HL-60 (cell line): ENCODE data around the gene TSHZ3.

Source experiments
- DNase-seq, 2 experiments: peaks; one replicate each; pipeline ENCODE4 v3.0.0-alpha.2; 2010 to 2020; ENCODE audit warnings: low read depth in 1 of 2, low spot score in 1 of 2
- H3K27ac ChIP-seq: fragments of 250-450 bp; sonication (Bioruptor Pico); replicated peaks from 2 replicates; pipeline ENCODE4 v1.5.1; 2020; ENCODE audit warnings: mild to moderate bottlenecking, moderate library complexity
- H3K27me3 ChIP-seq: fragments of 250-450 bp; sonication (Bioruptor Pico); 2 replicates; pipeline ENCODE4 v1.5.1; 2021; ENCODE audit warnings: mild to moderate bottlenecking, moderate library complexity; ENCODE audit not compliant: insufficient read depth, poor library complexity, severe bottlenecking
- H3K4me3 ChIP-seq: replicated peaks from 2 replicates; pipeline ENCODE4 v1.5.1; 2011; ENCODE audit warnings: mild to moderate bottlenecking, control low read depth, low read length; ENCODE audit not compliant: insufficient read depth
- GABPA ChIP-seq: IDR thresholded peaks from 2 replicates; pipeline ENCODE4 v1.6.1; 2012; ENCODE audit warnings: low read depth
- POLR2AphosphoS5 ChIP-seq: IDR thresholded peaks from 2 replicates; pipeline ENCODE4 v1.6.1; 2012; ENCODE audit warnings: low read depth
- SPI1 ChIP-seq: IDR thresholded peaks from 2 replicates; pipeline ENCODE4 v1.6.1; 2012; ENCODE audit warnings: low read depth, mild to moderate bottlenecking, borderline replicate concordance
- TF ChIP-seq, protein P1 (sequence below): IDR thresholded peaks from one replicate; pipeline ENCODE4 v1.5.1; 2011; ENCODE audit warnings: low read length, control low read depth, inconsistent platforms; ENCODE audit not compliant: insufficient read depth
- TF ChIP-seq, protein P2 (sequence below): IDR thresholded peaks from 2 replicates; pipeline ENCODE4 v1.6.1; 2012; ENCODE audit warnings: low read depth; ENCODE audit not compliant: insufficient replicate concordance

The TSHZ3 gene

DNA sequence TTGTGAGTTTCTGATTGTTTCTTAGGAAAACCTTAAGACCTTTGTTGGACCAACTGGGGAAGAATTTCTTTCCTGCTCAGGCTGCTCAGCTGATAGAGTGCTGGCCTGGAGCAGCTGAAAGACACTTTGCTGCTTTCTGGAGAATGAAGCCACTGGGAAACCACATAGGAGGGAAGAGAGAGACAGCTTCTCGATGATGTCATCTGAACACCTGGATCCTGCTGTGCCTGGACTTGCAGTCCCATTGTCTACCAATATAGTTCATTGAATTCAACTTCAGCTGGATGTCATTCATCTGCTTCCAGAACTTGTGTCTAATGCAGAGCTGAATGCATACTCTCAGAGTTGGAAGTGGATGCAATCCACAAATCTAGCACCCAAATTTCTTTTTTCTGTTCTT is 34.3 kb upstream of the TSHZ3 start:
- no peak for TF ChIP-seq SPI1
- TF ChIP-seq POLR2AphosphoS5 = no peak
- no peak for TF ChIP-seq GABPA
- TF ChIP-seq, protein P1, sequence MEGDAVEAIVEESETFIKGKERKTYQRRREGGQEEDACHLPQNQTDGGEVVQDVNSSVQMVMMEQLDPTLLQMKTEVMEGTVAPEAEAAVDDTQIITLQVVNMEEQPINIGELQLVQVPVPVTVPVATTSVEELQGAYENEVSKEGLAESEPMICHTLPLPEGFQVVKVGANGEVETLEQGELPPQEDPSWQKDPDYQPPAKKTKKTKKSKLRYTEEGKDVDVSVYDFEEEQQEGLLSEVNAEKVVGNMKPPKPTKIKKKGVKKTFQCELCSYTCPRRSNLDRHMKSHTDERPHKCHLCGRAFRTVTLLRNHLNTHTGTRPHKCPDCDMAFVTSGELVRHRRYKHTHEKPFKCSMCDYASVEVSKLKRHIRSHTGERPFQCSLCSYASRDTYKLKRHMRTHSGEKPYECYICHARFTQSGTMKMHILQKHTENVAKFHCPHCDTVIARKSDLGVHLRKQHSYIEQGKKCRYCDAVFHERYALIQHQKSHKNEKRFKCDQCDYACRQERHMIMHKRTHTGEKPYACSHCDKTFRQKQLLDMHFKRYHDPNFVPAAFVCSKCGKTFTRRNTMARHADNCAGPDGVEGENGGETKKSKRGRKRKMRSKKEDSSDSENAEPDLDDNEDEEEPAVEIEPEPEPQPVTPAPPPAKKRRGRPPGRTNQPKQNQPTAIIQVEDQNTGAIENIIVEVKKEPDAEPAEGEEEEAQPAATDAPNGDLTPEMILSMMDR = no peak
- TF ChIP-seq, protein P2, sequence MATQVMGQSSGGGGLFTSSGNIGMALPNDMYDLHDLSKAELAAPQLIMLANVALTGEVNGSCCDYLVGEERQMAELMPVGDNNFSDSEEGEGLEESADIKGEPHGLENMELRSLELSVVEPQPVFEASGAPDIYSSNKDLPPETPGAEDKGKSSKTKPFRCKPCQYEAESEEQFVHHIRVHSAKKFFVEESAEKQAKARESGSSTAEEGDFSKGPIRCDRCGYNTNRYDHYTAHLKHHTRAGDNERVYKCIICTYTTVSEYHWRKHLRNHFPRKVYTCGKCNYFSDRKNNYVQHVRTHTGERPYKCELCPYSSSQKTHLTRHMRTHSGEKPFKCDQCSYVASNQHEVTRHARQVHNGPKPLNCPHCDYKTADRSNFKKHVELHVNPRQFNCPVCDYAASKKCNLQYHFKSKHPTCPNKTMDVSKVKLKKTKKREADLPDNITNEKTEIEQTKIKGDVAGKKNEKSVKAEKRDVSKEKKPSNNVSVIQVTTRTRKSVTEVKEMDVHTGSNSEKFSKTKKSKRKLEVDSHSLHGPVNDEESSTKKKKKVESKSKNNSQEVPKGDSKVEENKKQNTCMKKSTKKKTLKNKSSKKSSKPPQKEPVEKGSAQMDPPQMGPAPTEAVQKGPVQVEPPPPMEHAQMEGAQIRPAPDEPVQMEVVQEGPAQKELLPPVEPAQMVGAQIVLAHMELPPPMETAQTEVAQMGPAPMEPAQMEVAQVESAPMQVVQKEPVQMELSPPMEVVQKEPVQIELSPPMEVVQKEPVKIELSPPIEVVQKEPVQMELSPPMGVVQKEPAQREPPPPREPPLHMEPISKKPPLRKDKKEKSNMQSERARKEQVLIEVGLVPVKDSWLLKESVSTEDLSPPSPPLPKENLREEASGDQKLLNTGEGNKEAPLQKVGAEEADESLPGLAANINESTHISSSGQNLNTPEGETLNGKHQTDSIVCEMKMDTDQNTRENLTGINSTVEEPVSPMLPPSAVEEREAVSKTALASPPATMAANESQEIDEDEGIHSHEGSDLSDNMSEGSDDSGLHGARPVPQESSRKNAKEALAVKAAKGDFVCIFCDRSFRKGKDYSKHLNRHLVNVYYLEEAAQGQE = no peak
- H3K27me3 ChIP-seq = no peaks in the 10 kb centered on the region
- H3K4me3 ChIP-seq = no peak overlapping the region
- DNase-seq = no peak
- no peak overlapping the region for H3K27ac ChIP-seq

DNA sequence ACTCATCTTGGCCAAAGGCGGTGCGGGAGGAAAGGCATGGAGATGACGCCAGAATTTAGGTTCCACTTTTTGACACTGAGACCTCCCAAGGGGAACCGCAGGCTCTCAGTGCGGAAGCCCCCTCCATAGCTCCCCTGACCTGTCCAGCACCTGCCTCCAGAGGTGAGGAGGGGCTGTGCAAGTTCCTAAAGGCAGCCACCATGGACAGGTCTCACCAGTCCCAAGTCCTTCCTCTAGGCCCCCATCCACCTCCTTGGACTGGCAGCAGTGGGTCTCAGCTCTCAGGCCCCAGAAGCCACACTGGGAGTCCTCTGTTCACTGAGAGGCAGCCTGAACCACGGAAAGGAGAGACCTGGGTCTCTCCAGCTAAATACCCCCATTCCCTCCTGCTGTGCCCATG is 31.6 kb upstream of the TSHZ3 start:
- no peak for TF ChIP-seq GABPA
- TF ChIP-seq, protein P2 = peak; percentile 55
- no peak for DNase-seq
- H3K27me3 ChIP-seq = no peaks in the 10 kb centered on the region

DNA sequence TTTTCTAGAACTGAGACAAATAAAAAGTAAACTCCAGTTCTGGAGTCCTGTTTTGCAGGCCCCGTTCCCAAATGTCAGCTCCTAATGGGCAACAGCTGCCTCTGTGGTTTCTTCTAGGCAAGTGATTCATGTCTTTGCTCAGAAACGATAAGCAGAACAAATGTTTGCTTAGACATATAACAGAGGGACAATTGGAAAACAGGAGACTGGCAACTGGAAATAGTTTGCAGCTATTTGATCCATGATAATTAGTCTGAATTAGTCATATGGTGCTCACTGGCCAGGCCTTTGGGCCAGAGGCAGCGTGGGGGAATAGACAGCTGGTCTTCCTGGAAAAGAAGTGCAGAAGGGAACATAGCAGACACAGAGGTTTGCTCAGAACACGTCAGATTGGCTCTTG is 29.2 kb upstream of the TSHZ3 start:
- Histone ChIP-seq H3K27ac (no peak overlapping the region), H3K27me3 (no peaks in the 10 kb centered on the region), H3K4me3 (no peak overlapping the region)
- TF ChIP-seq, protein P2 = no peak
- no peak for TF ChIP-seq GABPA
- TF ChIP-seq POLR2AphosphoS5 = no peak
- TF ChIP-seq, protein P1 = no peak
- no peak for TF ChIP-seq SPI1
- no peak for DNase-seq

More for the DNA sequence above, 31.6 kb upstream of the TSHZ3 start:
- H3K27ac ChIP-seq = no peak overlapping the region
- H3K4me3 ChIP-seq = no peak overlapping the region

DNA sequence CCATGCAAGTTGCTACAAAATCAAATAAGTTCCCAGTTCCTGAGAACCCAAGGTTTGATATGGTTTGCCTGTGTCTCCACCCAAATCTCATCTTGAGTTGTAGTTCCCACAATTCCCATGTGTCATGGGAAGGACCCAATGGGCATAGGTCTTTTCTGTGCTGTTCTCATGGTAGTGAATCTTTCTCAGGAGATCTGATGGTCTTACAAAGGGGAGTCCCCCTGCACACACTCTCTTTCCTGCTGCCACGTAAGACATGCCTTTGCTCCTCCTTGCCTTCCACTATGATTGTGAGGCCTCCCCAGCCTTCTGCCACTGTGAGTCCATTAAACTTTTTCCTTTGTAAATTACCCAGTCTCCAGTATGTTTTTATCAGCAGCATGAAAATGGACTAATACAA is 28.5 kb upstream of the TSHZ3 start:
- DNase-seq = no peak

More for the DNA sequence above, 28.5 kb upstream of the TSHZ3 start:
- H3K4me3 ChIP-seq = no peak overlapping the region
- no peaks in the 10 kb centered on the region for H3K27me3 ChIP-seq
- no peak overlapping the region for H3K27ac ChIP-seq
- TF ChIP-seq, protein P1 = no peak
- no peak for TF ChIP-seq POLR2AphosphoS5
- no peak for TF ChIP-seq GABPA
- TF ChIP-seq, protein P2 = no peak
- no peak for TF ChIP-seq SPI1
